OCI-LY3 (cell line): Measurements from ENCODE around the gene FNDC3A.

Source experiments
- CTCF ChIP-seq: fragments of 200-600, 300-600 bp; sonication (generic); IDR thresholded peaks from 2 replicates; pipeline ENCODE4 v1.5.1; 2014; ENCODE audit warnings: antibody characterized with exemption, low read length, low read depth
- EZH2phosphoT487 ChIP-seq: fragments of 200-600 bp; shearing (Covaris generic); IDR thresholded peaks from 2 replicates; pipeline ENCODE4 v1.6.1; 2018; ENCODE audit warnings: antibody characterized with exemption, mixed run types, low read depth

GRCh38 chr13:49254007-49254406 lies 278.3 kb downstream of the FNDC3A start:
- TF ChIP-seq CTCF, result no peak
- TF ChIP-seq EZH2phosphoT487, result no peak
